WTC11 (cell line): ENCODE results near the gene HIP1. TPM values are rescaled to one million over a fixed set of nuclear protein-coding genes. Genes with fewer than 3 reads are reported as not detected.

Experiments used
- ATAC-seq: fragments of 200-7000 bp; cut with Tn5 transposase; 2 replicates; pipeline ENCODE4 v1.10.0; 2021; ENCODE audit warnings: mild to moderate bottlenecking, moderate library complexity
- CTCF ChIA-PET: fragments of 300-600 bp; sonication (Branson Sonifier 250); formaldehyde crosslinking; loops from one replicate; lab custom pipeline; 2021; ENCODE audit warnings: antibody characterized with exemption; lab: Charles Lee
- POLR2A ChIA-PET: fragments of 350-600 bp; sonication (Branson Sonifier 250); formaldehyde crosslinking; loops from one replicate; lab custom pipeline; 2021; ENCODE audit warnings: antibody characterized with exemption; lab: Charles Lee
- DNase-seq: peaks from one replicate; pipeline ENCODE4 v3.0.0; 2021; ENCODE audit warnings: low spot score
- H3K27ac Mint-ChIP-seq: 2 replicates; pipeline ENCODE4 v1.8.0; 2021; ENCODE audit warnings: mixed read lengths
- H3K27me3 Mint-ChIP-seq: 2 replicates; pipeline ENCODE4 v1.8.0; 2021; ENCODE audit warnings: low read depth, mild to moderate bottlenecking, moderate library complexity, mixed read lengths
- H3K36me3 Mint-ChIP-seq: 2 replicates; pipeline ENCODE4 v1.8.0; 2021; ENCODE audit warnings: mixed read lengths
- H3K4me1 Mint-ChIP-seq: 2 replicates; pipeline ENCODE4 v1.8.0; 2022; ENCODE audit warnings: mixed read lengths
- H3K4me3 Mint-ChIP-seq: 2 replicates; pipeline ENCODE4 v1.8.0; 2021; ENCODE audit warnings: mild to moderate bottlenecking, moderate library complexity, mixed read lengths
- H3K9me3 Mint-ChIP-seq: 2 replicates; pipeline ENCODE4 v1.8.0; 2021; ENCODE audit warnings: mixed read lengths
- AFF4 ChIP-seq: sonication (generic); formaldehyde crosslinking; IDR thresholded peaks from 2 replicates; pipeline ENCODE4 v1.8.1; 2023; ENCODE audit warnings: mild to moderate bottlenecking, missing genetic modification reagents, borderline replicate concordance
- ATF2 ChIP-seq: sonication (generic); formaldehyde crosslinking; IDR thresholded peaks from 2 replicates; pipeline ENCODE4 v1.8.1; 2022; ENCODE audit warnings: low read depth, missing genetic modification reagents, borderline replicate concordance
- ATF3 ChIP-seq: sonication (generic); formaldehyde crosslinking; conservative IDR thresholded peaks from 2 replicates; pipeline ENCODE4 v1.8.1; 2022; ENCODE audit warnings: mild to moderate bottlenecking, missing genetic modification reagents
- ERG ChIP-seq: fragments of 250-450 bp; sonication (Bioruptor Pico); IDR thresholded peaks from 2 replicates; pipeline ENCODE4 v1.8.0; 2021; ENCODE audit warnings: mild to moderate bottlenecking
- HMGXB4 ChIP-seq: sonication (generic); formaldehyde crosslinking; IDR thresholded peaks from 2 replicates; pipeline ENCODE4 v1.8.1; 2023; ENCODE audit warnings: mild to moderate bottlenecking, moderate library complexity, missing genetic modification reagents
- MYBL2 ChIP-seq: sonication (generic); formaldehyde crosslinking; IDR thresholded peaks from 2 replicates; pipeline ENCODE4 v1.8.1; 2023; ENCODE audit warnings: mild to moderate bottlenecking, moderate library complexity, missing genetic modification reagents
- PRDM15 ChIP-seq: sonication (generic); formaldehyde crosslinking; IDR thresholded peaks from 2 replicates; pipeline ENCODE4 v1.8.0; 2022; ENCODE audit warnings: missing genetic modification reagents
- PREB ChIP-seq: sonication (generic); formaldehyde crosslinking; IDR thresholded peaks from 2 replicates; pipeline ENCODE4 v1.8.1; 2022; ENCODE audit warnings: mild to moderate bottlenecking, missing genetic modification reagents, moderate library complexity, borderline replicate concordance
- PRRX2 ChIP-seq: fragments of 250-450 bp; sonication (Bioruptor Pico); IDR thresholded peaks from 2 replicates; pipeline ENCODE4 v1.8.0; 2021; ENCODE audit warnings: mild to moderate bottlenecking
- SMAD3 ChIP-seq: sonication (generic); formaldehyde crosslinking; IDR thresholded peaks from 2 replicates; pipeline ENCODE4 v1.8.0; 2022; ENCODE audit warnings: missing genetic modification reagents, mild to moderate bottlenecking, borderline replicate concordance
- USF2 ChIP-seq: sonication (generic); formaldehyde crosslinking; IDR thresholded peaks from 2 replicates; pipeline ENCODE4 v1.8.1; 2023; ENCODE audit warnings: mild to moderate bottlenecking, missing genetic modification reagents, moderate library complexity
- ZNF396 ChIP-seq: fragments of 250-450 bp; sonication (Bioruptor Pico); IDR thresholded peaks from 2 replicates; pipeline ENCODE4 v1.8.0; 2021; ENCODE audit warnings: mild to moderate bottlenecking, moderate library complexity, borderline replicate concordance
- ZNF512 ChIP-seq: sonication (generic); formaldehyde crosslinking; IDR thresholded peaks from 2 replicates; pipeline ENCODE4 v1.8.1; 2022; ENCODE audit warnings: missing genetic modification reagents, borderline replicate concordance
- ZNF532 ChIP-seq: fragments of 250-450 bp; sonication (Bioruptor Pico); IDR thresholded peaks from 2 replicates; pipeline ENCODE4 v1.9.0; 2021; ENCODE audit warnings: mild to moderate bottlenecking, borderline replicate concordance
- total RNA-seq: library from RNA; stranded (reverse); gene quantifications from 3 replicates; pipeline ENCODE4 v1.2.3, GENCODE V29; 2021

The HIP1 gene
- total RNA-seq, 1 experiment from 2014 or later = 75.8 TPM

- Mint-ChIP-seq H3K27ac (no peak overlapping the region), H3K36me3 (peaks cover 79% of the 10 kb centered on the region)
- CTCF ChIA-PET = no interaction called here
- TF ChIP-seq HMGXB4 (CRISPR knock-in tag) = no peak
- TF ChIP-seq PRDM15 (CRISPR knock-in tag) = no peak
- no peak for TF ChIP-seq SMAD3 (CRISPR knock-in tag)
- no peak for TF ChIP-seq ERG (CRISPR knock-in tag)
- TF ChIP-seq ZNF396 = no peak
- no peak for TF ChIP-seq ZNF532 (CRISPR knock-in tag)
- TF ChIP-seq ATF2 (CRISPR knock-in tag) = no peak
- no peak for TF ChIP-seq MYBL2
- no peak for TF ChIP-seq PREB (CRISPR knock-in tag)
- TF ChIP-seq ATF3 (CRISPR knock-in tag) = no peak
- no peak for TF ChIP-seq AFF4 (CRISPR knock-in tag)
- no peak for TF ChIP-seq PRRX2 (CRISPR knock-in tag)
- no peak for TF ChIP-seq USF2 (CRISPR knock-in tag)
- TF ChIP-seq ZNF512 = no peak
Observed at GRCh38 chr7:75563171-75563570, 175.6 kb downstream of the HIP1 start.

More at GRCh38 chr7:75563171-75563570, 175.6 kb downstream of the HIP1 start:
- no peaks in the 10 kb centered on the region for H3K9me3 Mint-ChIP-seq
- H3K27me3 Mint-ChIP-seq = no peaks in the 10 kb centered on the region
- ATAC-seq (no peak), DNase-seq (no peak)
- no peak overlapping the region for H3K4me3 Mint-ChIP-seq
- H3K4me1 Mint-ChIP-seq = no peaks in the 10 kb centered on the region
- POLR2A ChIA-PET = no interaction called here
